Dedifferentiated amniotic fluid mesenchymal stem cell (primary cell): Measurements from ENCODE around the gene CTBP1.
"Not testable (repeated sequence)": the region's sequence is repeated elsewhere in the genome, so short reads cannot be mapped to it uniquely, and the experiment has no call there.

Experiments used
- DNase-seq: peaks from one replicate; pipeline ENCODE4 v3.0.0-alpha.2; 2016; ENCODE audit errors: extremely low spot score

Gene CTBP1

GRCh38 chr4:1248245-1249147 lies at the start of gene CTBP1:
CTBP1 (minus strand) TSS chr4:1249130; CDS start chr4:1241331, 7,799 bp downstream.
- peak; percentile 43 for DNase-seq

- DNase-seq = no peak
Observed at GRCh38 chr4:1298461-1298860, 49.5 kb upstream of the CTBP1 start.

- DNase-seq = no peak
Observed at GRCh38 chr4:1297456-1298325, 48.8 kb upstream of the CTBP1 start.

DNA sequence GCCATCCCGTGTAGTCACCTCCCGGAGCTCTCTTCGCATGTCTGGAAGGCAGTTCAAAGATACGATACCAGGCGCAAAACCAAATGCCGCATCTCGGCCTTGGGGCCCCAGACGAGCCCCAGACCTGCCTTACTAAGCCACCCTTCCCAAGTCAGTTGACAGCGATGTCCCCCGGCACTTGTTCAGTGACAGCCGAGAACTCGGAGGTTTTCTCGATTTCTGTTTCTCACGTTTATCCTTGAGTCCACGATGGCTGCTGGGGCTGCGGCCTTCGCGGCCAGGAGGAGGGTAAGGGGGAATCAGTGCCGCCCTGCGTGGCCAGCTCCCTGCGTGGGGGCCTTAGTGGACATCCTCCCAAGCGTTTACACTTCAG lies 48.1 kb upstream of the CTBP1 start:
- no peak for DNase-seq

GRCh38 chr4:1296324-1297022 lies 47.5 kb upstream of the CTBP1 start:
- no peak for DNase-seq

DNA sequence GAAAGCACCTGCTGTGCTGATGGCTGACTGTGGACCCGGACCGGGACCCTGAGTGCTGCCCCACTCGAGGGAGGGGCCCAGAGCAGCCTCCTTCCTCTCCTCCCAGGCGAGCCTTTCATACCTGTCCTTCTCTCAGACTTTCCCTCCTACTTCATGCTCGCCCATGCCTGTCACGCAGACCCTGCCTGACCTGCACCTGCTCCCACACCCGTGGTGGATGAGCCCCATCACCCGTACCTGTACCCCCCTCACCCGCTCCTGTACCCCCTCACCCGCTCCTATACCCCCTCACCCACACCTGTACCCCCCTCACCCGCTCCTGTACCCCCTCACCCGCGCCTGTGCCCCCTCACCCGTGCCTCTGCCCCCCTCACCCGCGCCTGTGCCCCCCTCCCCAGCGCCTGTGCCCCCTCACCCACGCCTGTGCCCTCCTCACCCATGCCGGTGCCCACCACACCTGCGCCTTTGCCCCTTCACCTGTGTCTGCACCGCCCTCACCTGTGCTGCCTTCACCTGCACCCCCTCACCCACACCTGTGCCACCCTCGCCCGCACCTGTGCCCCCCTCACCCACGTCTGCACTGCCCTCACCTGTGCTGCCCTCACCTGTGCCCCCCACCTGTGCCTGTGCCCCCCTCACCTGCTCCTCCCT lies 46.6 kb upstream of the CTBP1 start:
- DNase-seq = no peak

- no peak for DNase-seq
Observed at GRCh38 chr4:1294891-1295290, 46.0 kb upstream of the CTBP1 start.

DNA sequence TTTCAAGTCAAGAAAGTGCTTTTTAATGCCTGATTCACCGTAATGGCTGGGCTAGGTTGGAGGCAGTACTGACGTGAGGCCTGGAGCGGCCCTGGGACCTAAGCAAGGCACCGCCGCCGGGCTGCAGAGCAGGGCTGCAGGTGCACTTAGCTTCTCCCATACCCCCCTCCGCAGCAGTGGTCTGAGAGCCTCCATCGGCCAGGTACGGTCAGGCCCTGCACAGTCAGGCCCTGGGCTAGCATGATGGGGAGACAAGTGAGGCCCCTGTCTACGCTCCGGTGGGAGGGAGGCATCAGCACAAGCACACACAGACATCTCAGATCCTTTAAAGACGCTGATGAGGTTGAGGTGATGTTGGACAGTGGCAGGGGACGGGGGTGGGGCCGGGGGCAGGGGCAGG lies 45.5 kb upstream of the CTBP1 start:
- DNase-seq = no peak

DNA sequence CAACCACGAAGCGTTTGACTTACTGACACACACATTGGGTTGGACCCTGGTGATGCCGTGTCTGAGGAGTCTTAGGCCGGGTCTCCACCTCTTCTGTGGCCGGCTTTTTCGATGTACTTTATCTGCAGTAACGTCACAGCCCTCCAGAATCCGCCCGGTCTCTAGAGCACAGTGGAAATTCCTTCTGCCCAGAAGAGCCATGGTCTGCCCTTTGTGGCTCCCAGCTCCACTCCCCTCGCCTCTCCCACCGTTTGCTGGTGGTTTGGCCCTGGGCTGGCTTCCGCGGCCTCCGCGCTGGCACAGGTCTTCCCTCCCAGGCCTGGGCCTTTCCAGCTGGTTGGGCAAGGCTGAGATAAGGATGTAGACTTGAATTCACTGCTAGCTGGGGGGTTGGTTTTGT lies 45.1 kb upstream of the CTBP1 start:
- no peak for DNase-seq

DNA sequence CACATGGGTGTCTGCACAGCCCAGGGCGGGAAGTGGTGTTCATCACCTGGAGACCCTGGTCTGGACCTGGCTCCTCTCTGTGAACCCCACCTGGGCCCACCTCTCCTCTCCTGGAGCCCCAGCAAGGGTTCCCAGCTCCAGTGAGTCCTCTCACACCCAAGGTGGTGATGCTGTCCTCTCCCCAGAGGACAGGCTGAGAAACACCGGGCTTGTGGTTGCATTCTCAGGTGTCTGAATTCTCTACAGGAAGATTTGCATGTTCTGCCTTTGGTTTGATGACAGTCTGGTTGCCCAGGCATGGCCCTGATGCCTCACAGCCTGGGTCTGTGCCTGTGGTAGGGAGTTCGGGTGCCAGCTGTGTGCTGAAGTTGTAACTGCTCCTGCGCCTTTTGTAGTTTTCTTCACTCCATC lies 44.6 kb upstream of the CTBP1 start:
- DNase-seq = no peak

- not testable (repeated sequence) for DNase-seq
Observed at GRCh38 chr4:1292703-1293011, 43.7 kb upstream of the CTBP1 start.

- no peak for DNase-seq
Observed at GRCh38 chr4:1291996-1292702, 43.2 kb upstream of the CTBP1 start.

DNA sequence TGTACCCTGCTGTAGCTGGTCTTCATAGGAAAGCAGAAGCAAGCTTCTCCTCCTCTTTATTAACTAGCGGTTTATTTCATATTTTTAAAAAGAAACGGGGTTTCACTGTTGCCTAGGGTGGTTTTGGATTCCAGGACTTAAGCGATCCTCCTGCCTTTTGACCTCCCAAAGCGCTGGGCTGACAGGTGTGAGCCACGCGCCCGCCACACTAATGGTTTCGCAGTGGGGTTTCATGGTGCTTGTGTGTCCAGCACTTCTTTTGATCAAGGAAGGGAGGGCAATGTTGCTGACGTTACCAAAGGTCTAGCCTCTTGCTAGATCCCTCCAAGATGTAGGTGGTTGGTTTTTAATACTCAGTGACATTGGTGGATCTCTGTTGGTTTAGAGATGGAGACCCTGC lies 42.2 kb upstream of the CTBP1 start:
- no peak for DNase-seq

GRCh38 chr4:1290165-1290977 lies 41.4 kb upstream of the CTBP1 start:
- no peak for DNase-seq

- peak; percentile 97 for DNase-seq
Observed at GRCh38 chr4:1289207-1290164, 40.6 kb upstream of the CTBP1 start, which contains the start of gene MAEA. MAEA (plus strand) TSS chr4:1289891; CDS start chr4:1289914, 23 bp downstream.

DNA sequence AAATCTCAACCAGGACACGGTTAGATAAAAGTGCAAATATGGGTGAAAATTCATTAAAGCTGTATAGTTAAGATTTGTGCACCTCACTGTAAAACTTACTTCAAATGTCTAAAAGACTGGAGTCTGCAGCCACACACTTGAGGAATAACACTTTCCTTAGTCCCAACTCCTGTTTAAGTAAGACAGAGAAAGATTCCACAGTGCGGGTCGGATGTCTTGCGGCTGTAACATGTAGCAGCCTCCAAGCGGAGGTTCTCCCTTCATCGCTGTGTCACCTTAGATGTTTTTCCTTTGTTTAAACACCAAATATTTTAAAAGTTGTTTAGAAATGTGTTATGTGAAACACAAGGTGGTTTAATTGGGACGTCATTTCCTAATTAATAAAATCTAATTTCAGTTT lies 39.9 kb upstream of the CTBP1 start:
- no peak for DNase-seq

- DNase-seq = no peak
Observed at GRCh38 chr4:1285790-1286553, 37.0 kb upstream of the CTBP1 start.

DNA sequence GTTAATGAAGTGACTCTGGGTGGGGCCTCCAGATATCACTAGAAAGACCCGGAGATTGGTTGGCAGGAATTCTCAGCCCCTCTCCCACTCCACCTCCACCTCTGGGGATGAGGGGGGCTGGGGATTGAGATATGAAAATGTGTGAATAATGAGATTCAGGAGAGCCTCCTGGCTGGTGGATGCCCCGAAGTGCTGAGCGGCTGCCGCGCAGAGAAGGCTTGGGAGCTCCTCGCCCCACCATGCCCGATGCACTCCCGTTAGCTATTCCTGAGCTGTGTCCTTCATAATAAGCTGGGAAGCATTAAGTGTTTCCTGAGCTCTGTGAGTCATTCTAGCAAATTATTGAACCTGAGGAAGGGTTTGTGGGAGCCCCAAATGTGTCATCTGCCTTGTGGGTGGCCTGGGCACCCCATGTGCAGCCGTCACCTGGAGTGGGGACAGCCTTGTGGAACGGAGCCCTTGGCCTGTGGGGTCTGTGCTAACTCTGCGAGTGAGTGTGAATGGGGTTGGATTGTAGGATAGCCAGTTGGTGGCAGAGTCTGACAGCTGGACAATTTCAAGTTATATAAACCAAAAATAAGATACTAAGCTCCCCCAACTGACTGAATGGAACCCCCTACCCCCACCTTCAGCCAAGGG lies 36.3 kb upstream of the CTBP1 start:
- DNase-seq = no peak
